Lung (tissue), 12 donors: ENCODE measurements around the gene TXN2. TPM values are rescaled to one million over a fixed set of nuclear protein-coding genes. Genes with fewer than 3 reads are reported as not detected.

Experiments used
- ATAC-seq: fragments of 200-7000 bp; cut with Tn5 transposase; one replicate; pipeline ENCODE4 v1.9.1; 2020; ENCODE audit warnings: moderate number of reproducible peaks; ENCODE audit not compliant: insufficient read depth, low FRiP score
- DNase-seq, 3 donors: peaks; one replicate each; pipeline ENCODE4 v3.0.0-alpha.2; 2013 to 2017
- H3K27ac ChIP-seq, 2 donors: one replicate each; pipeline ENCODE4 v1.5.1; 2013; ENCODE audit warnings: mild to moderate bottlenecking in 2 of 2, moderate library complexity in 2 of 2, control low read depth in 1 of 2, inconsistent platforms in 1 of 2, low read depth in 1 of 2, low read length in 1 of 2
- H3K27me3 ChIP-seq, 3 donors: one replicate each; pipeline ENCODE4 v1.5.1; 2013; ENCODE audit warnings: low read length in 2 of 3; ENCODE audit not compliant: control insufficient read depth in 3 of 3, insufficient read depth in 3 of 3
- H3K36me3 ChIP-seq, 4 donors: one replicate each; pipeline ENCODE4 v1.5.1; 2013; ENCODE audit warnings: low read length in 4 of 4, mild to moderate bottlenecking in 1 of 4, moderate library complexity in 1 of 4; ENCODE audit not compliant: control insufficient read depth in 4 of 4, insufficient read depth in 4 of 4
- H3K4me1 ChIP-seq, 5 donors: one replicate each; pipeline ENCODE4 v1.5.1; 2013; ENCODE audit warnings: low read length in 5 of 5, mild to moderate bottlenecking in 2 of 5, moderate library complexity in 1 of 5; ENCODE audit not compliant: control insufficient read depth in 5 of 5, insufficient read depth in 5 of 5
- H3K4me3 ChIP-seq: one replicate; pipeline ENCODE4 v1.5.1; 2013; ENCODE audit warnings: mild to moderate bottlenecking, control low read depth, moderate library complexity
- H3K9ac ChIP-seq, 2 donors: one replicate each; pipeline ENCODE4 v1.5.1; 2013; ENCODE audit warnings: low read length in 2 of 2, control low read depth in 1 of 2; ENCODE audit not compliant: insufficient read depth in 1 of 2
- H3K9me3 ChIP-seq, 4 donors: one replicate each; pipeline ENCODE4 v1.5.1; 2013; ENCODE audit warnings: low read length in 3 of 4, mild to moderate bottlenecking in 1 of 4, moderate library complexity in 1 of 4; ENCODE audit not compliant: control insufficient read depth in 4 of 4, insufficient read depth in 3 of 4
- CTCF ChIP-seq: IDR thresholded peaks from 2 replicates; pipeline ENCODE4 v1.5.1; 2012; ENCODE audit warnings: mild to moderate bottlenecking; ENCODE audit errors: control extremely low read depth, extremely low read depth
- WGBS, 2 donors: extraction: QIAGEN DNeasy Blood & Tissue Kit; methylation state at CpG; one replicate each; pipeline ENCODE4 v1.1.7; 2013; 5-methylcytosine and 5-hydroxymethylcytosine counted together
- polyA plus RNA-seq, 2 donors: library from polyadenylated mRNA; stranded (reverse); fragments of 200-250 nt; gene quantifications; one replicate each; pipeline ENCODE4 v1.2.1, GENCODE V29; 2013
- total RNA-seq, 2 donors: library from RNA; depleted of rRNA in 1 of 2; stranded (reverse); fragments of >200 nt in 1 of 2; gene quantifications; one replicate each; pipeline ENCODE4 v1.2.1, GENCODE V29; 2014 to 2021
- donor health status: control.
- donor health status: control.
- donor health status: Bipolar disorder and iron deficiency.
- donor health status: healthy.
- donor health status: DM: yes; HTN: yes; CAD: no.

The TXN2 gene
- total and polyA plus RNA-seq, 4 donors, result 26.8 to 92.2 (median 78.9) TPM

- Histone ChIP-seq H3K4me1 (peaks cover 0 to 26% (median 17%) of the 10 kb centered on the region in 5 donors), H3K9ac (no peak overlapping the region), H3K9me3 (no peaks in the 10 kb centered on the region), H3K4me3 (no peak overlapping the region), H3K36me3 (peaks cover 0 to 11% (median 3%) of the 10 kb centered on the region in 4 donors), H3K27ac (peak overlapping the region; percentile 81 to 90), H3K27me3 (no peaks in the 10 kb centered on the region)
- WGBS, 2 donors, result 29 to 41% methylated on average over 17 of the region's 17 CpGs
- ATAC-seq (peak; percentile 22), DNase-seq (peak in 2 of 3 donors; percentile 51 to 54)
- no peak for TF ChIP-seq CTCF
These were observed 17.7 kb downstream of the TXN2 start for GRCh38 chr22:36463783-36464184.

DNA sequence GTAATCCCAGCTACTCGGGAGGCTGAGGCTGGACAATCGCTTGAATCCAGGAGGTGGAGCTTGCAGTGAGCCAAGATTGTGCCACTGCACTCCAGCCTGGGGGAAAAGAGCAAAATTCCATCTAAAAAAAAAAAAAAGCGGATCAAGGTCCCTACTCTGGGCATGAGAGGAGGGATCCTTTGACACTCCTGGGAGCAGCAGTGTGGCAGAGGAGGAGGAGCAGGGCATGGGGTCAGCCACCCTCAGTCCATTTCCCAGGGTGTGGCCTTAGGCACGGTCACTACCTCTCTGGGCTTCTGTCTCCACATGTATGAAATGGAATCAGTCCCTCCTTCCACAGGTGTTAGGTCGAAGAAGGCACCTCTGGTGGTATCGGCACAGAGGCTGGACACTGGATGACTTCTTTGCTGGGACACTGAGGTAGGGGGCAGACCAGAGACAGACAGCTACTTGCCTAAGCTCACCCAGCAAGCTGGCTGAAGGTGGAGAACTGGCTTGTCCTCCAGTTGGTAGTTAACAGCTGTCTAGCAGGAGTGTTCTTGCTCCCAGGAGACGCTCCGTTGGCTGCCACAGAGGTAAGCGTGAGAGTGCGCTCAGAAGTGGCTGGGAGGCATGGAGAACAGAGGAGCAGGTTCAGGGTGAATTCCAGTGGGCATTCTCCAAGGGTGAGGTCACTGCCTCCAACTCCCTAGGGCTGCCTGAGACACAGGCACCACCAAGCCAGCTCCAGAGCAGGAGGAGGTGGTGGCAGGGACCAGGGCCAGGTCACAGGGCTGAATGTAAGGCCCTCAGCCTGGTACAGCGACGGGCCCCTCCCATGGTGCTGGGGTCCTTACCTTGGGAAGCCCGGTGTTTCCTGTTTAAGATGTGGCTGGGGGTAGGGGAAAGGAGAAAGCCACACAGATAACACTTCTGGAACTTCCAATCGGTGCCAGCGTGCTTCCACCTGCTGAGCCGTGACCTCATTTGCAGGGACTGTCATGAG, 19.5 kb downstream of the TXN2 start:
- no peak for TF ChIP-seq CTCF
- Histone ChIP-seq H3K27me3 (no peaks in the 10 kb centered on the region), H3K27ac (peak overlapping the region; percentile 76 to 89), H3K36me3 (peaks cover 0 to 7% (median 3%) of the 10 kb centered on the region in 4 donors), H3K9ac (no peak overlapping the region), H3K4me1 (peaks cover 0 to 35% (median 11%) of the 10 kb centered on the region in 5 donors), H3K9me3 (no peaks in the 10 kb centered on the region), H3K4me3 (no peak overlapping the region)
- DNase-seq, result peak; percentile 72 to 86 (median 86)
- peak; percentile 27 for ATAC-seq
- WGBS, 2 donors, result 58 to 68% methylated on average over 16 of the region's 16 CpGs

GRCh38 chr22:36460202-36460601, 21.2 kb downstream of the TXN2 start:
- H3K27me3 ChIP-seq, result no peaks in the 10 kb centered on the region
- no peak for TF ChIP-seq CTCF
- DNase-seq (no peak), ATAC-seq (no peak)
- H3K36me3 ChIP-seq, result no peaks in the 10 kb centered on the region
- 87 to 98% methylated on average over 8 of the region's 8 CpGs for WGBS, 2 donors
- peak overlapping the region in 1 of 2 donors; percentile 13 for H3K27ac ChIP-seq
- no peaks in the 10 kb centered on the region for H3K9me3 ChIP-seq
- peaks cover 4 to 22% (median 13%) of the 10 kb centered on the region in 5 donors for H3K4me1 ChIP-seq
- no peak overlapping the region for H3K4me3 ChIP-seq
- no peak overlapping the region for H3K9ac ChIP-seq
